ENCODE data around the gene MPP3. TPM values are rescaled to one million over a fixed set of nuclear protein-coding genes. Genes with fewer than 3 reads are reported as not detected.

The MPP3 gene
- total RNA-seq, 2 experiments from 2014 or later, result not detected

- H3K36me3 ChIP-seq (ENCODE audit: insufficient read depth, low read length), result no peaks in the 10 kb centered on the region
- H4K20me1 ChIP-seq (ENCODE audit: insufficient read depth, low read length), result no peaks in the 10 kb centered on the region
- POLR2A ChIA-PET, result interaction anchor here (0.6 kb wide), 1 partner anchor 481 kb away, joined by 3 read pairs; no protein-coding TSS in a partner anchor
- no peaks in the 10 kb centered on the region for H3K4me1 ChIP-seq (ENCODE audit: insufficient read depth, low read length, poor library complexity, severe bottlenecking)
- no peak for DNase-seq (ENCODE audit: low spot score)
- BruUV-seq (replicated peaks), result no TSS peak
- CTCF ChIA-PET (ENCODE audit: unreplicated experiment), result no interaction called here
- no peak overlapping the region for H2AFZ ChIP-seq (ENCODE audit: low read length)
- no peak overlapping the region for H3K4me2 ChIP-seq (ENCODE audit: low read length)
- H3K9me2 ChIP-seq (ENCODE audit: insufficient read depth, low read length), result no peaks in the 10 kb centered on the region
- no peak overlapping the region for H3K4me3 ChIP-seq (ENCODE audit: low read depth, low read length, poor library complexity, severe bottlenecking)
- no peaks in the 10 kb centered on the region for H3K9me3 ChIP-seq (ENCODE audit: low read length)
- intact Hi-C loops (cut with micrococcal nuclease; ENCODE audit: unreplicated experiment), result no loop called here
- H3K27ac ChIP-seq (ENCODE audit: low read depth, low read length, poor library complexity, severe bottlenecking), result no peak overlapping the region
- TF ChIP-seq CTCF (conservative IDR thresholded peaks at IDR 0.05; ENCODE audit: low read length) (no peak), EZH2phosphoT487 (IDR thresholded peaks at IDR 0.05; ENCODE audit: borderline replicate concordance, low read depth, low read length) (no peak)
- no peaks in the 10 kb centered on the region for H3K79me2 ChIP-seq (ENCODE audit: insufficient read depth, low read depth, low read length)
Observed at GRCh38 chr17:43822570-43823190, 10.3 kb downstream of the MPP3 start.

GRCh38 chr17:43820759-43821158 lies 12.2 kb downstream of the MPP3 start:
- no peak overlapping the region for H3K4me3 ChIP-seq (ENCODE audit: low read depth, low read length, poor library complexity, severe bottlenecking)
- intact Hi-C loops (cut with micrococcal nuclease; ENCODE audit: unreplicated experiment), result no loop called here
- H3K79me2 ChIP-seq (ENCODE audit: insufficient read depth, low read depth, low read length), result no peaks in the 10 kb centered on the region
- no peaks in the 10 kb centered on the region for H3K36me3 ChIP-seq (ENCODE audit: insufficient read depth, low read length)
- DNase-seq (ENCODE audit: low spot score), result no peak
- H3K9me3 ChIP-seq (ENCODE audit: low read length), result no peaks in the 10 kb centered on the region
- H3K4me1 ChIP-seq (ENCODE audit: insufficient read depth, low read length, poor library complexity, severe bottlenecking), result no peaks in the 10 kb centered on the region
- BruUV-seq (replicated peaks), result no TSS peak
- no peak overlapping the region for H3K27ac ChIP-seq (ENCODE audit: low read depth, low read length, poor library complexity, severe bottlenecking)
- no peak overlapping the region for H2AFZ ChIP-seq (ENCODE audit: low read length)
- H3K4me2 ChIP-seq (ENCODE audit: low read length), result no peak overlapping the region
- CTCF ChIA-PET (ENCODE audit: unreplicated experiment), result no interaction called here
- POLR2A ChIA-PET, result no interaction called here
- no peaks in the 10 kb centered on the region for H3K9me2 ChIP-seq (ENCODE audit: insufficient read depth, low read length)
- no peak for TF ChIP-seq EZH2phosphoT487 (IDR thresholded peaks at IDR 0.05; ENCODE audit: borderline replicate concordance, low read depth, low read length)
- no peak for TF ChIP-seq CTCF (conservative IDR thresholded peaks at IDR 0.05; ENCODE audit: low read length)
- no peaks in the 10 kb centered on the region for H4K20me1 ChIP-seq (ENCODE audit: insufficient read depth, low read length)

- no peaks in the 10 kb centered on the region for H3K36me3 ChIP-seq (ENCODE audit: insufficient read depth, low read length)
- ChIA-PET POLR2A (no interaction called here), CTCF (ENCODE audit: unreplicated experiment) (no interaction called here)
- H3K4me2 ChIP-seq (ENCODE audit: low read length), result no peak overlapping the region
- no peaks in the 10 kb centered on the region for H3K4me1 ChIP-seq (ENCODE audit: insufficient read depth, low read length, poor library complexity, severe bottlenecking)
- intact Hi-C loops (cut with micrococcal nuclease; ENCODE audit: unreplicated experiment), result no loop called here
- no peak overlapping the region for H2AFZ ChIP-seq (ENCODE audit: low read length)
- no peak overlapping the region for H3K4me3 ChIP-seq (ENCODE audit: low read depth, low read length, poor library complexity, severe bottlenecking)
- H3K9me3 ChIP-seq (ENCODE audit: low read length), result no peaks in the 10 kb centered on the region
- no TSS peak for BruUV-seq (replicated peaks)
- H4K20me1 ChIP-seq (ENCODE audit: insufficient read depth, low read length), result no peaks in the 10 kb centered on the region
- no peaks in the 10 kb centered on the region for H3K79me2 ChIP-seq (ENCODE audit: insufficient read depth, low read depth, low read length)
- no peaks in the 10 kb centered on the region for H3K9me2 ChIP-seq (ENCODE audit: insufficient read depth, low read length)
- no peak overlapping the region for H3K27ac ChIP-seq (ENCODE audit: low read depth, low read length, poor library complexity, severe bottlenecking)
- no peak for DNase-seq (ENCODE audit: low spot score)
- no peak for TF ChIP-seq CTCF (conservative IDR thresholded peaks at IDR 0.05; ENCODE audit: low read length)
- no peak for TF ChIP-seq EZH2phosphoT487 (IDR thresholded peaks at IDR 0.05; ENCODE audit: borderline replicate concordance, low read depth, low read length)
Observed at GRCh38 chr17:43818966-43819365, 14.0 kb downstream of the MPP3 start.
